ENCODE results near the gene SFI1.

GRCh38 chr22:31625661-31626426 lies 129.5 kb downstream of the SFI1 start:
- TF ChIP-seq CTCF (conservative IDR thresholded peaks at IDR 0.05; ENCODE audit: low read depth, low read length) (no peak), EZH2 (IDR thresholded peaks at IDR 0.05; ENCODE audit: borderline replicate concordance, low read depth, low read length, poor library complexity, severe bottlenecking) (no peak)
